Fibroblast of lung (primary cell): ENCODE data around the gene NRGN. TPM values are rescaled to one million over a fixed set of nuclear protein-coding genes. Genes with fewer than 3 reads are reported as not detected.

Experiments
- polyA plus RNA-seq, 2 donors: library from polyadenylated mRNA; depleted of rRNA in 1 of 2; stranded (reverse) in 1 of 2; unstranded in 1 of 2; fragments of >200 nt; gene quantifications; 2 replicates each; pipeline ENCODE4 v1.2.1, GENCODE V29; 2011 to 2012; ENCODE audit warnings: missing spikeins in 1 of 2
- total RNA-seq: library from RNA; depleted of rRNA; stranded (reverse); fragments of >200 nt; gene quantifications from 2 replicates; pipeline ENCODE4 v1.2.1, GENCODE V29; 2014

NRGN gene
- total and polyA plus RNA-seq, 2 donors (not counting 1 experiment from before 2014, with no cell fraction given) = 0.17 to 4.9 TPM

Other genes starting within 250 kb of the NRGN start
- gene OR8B12, start 196.3 kb upstream of the NRGN start, total RNA-seq = not detected in 2 replicates
- not detected in 2 replicates for gene OR8B12, start 196.3 kb upstream of the NRGN start, polyA plus RNA-seq
- gene OR8A1, start 169.9 kb upstream of the NRGN start, total RNA-seq = not detected in 2 replicates
- gene OR8A1, start 169.9 kb upstream of the NRGN start, polyA plus RNA-seq = not detected in 2 replicates
- not detected in 2 replicates for gene PANX3, start 128.5 kb upstream of the NRGN start, total RNA-seq
- gene PANX3, start 128.5 kb upstream of the NRGN start, polyA plus RNA-seq = not detected in 2 replicates
- 30.0 and 36.2 TPM in 2 replicates for gene TBRG1, start 117.1 kb upstream of the NRGN start, total RNA-seq
- gene TBRG1, start 117.1 kb upstream of the NRGN start, polyA plus RNA-seq = 21.6 and 31.0 TPM in 2 replicates
- 23.1 and 28.9 TPM in 2 replicates for gene SIAE, start 66.2 kb upstream of the NRGN start, total RNA-seq
- 42.3 and 67.0 TPM in 2 replicates for gene SIAE, start 66.2 kb upstream of the NRGN start, polyA plus RNA-seq
- gene SPA17, start 66.0 kb upstream of the NRGN start, total RNA-seq = 10.0 and 18.0 TPM in 2 replicates
- gene SPA17, start 66.0 kb upstream of the NRGN start, polyA plus RNA-seq = 19.1 and 27.0 TPM in 2 replicates
- not detected in 2 replicates for gene VSIG2, start 12.3 kb downstream of the NRGN start, total RNA-seq
- 0.06 TPM in 1 of 2 replicates, not detected in the other for gene VSIG2, start 12.3 kb downstream of the NRGN start, polyA plus RNA-seq
- gene ESAM, start 22.3 kb downstream of the NRGN start, total RNA-seq = under 0.01 and 0.26 TPM in 2 replicates
- 0.10 and 2.7 TPM in 2 replicates for gene ESAM, start 22.3 kb downstream of the NRGN start, polyA plus RNA-seq
- 6.2 and 6.3 TPM in 2 replicates for gene MSANTD2, start 60.5 kb downstream of the NRGN start, total RNA-seq
- 5.6 and 6.6 TPM in 2 replicates for gene MSANTD2, start 60.5 kb downstream of the NRGN start, polyA plus RNA-seq
- 11.6 and 25.4 TPM in 2 replicates for gene ROBO3, start 125.5 kb downstream of the NRGN start, total RNA-seq
- gene ROBO3, start 125.5 kb downstream of the NRGN start, polyA plus RNA-seq = 7.2 and 8.8 TPM in 2 replicates
- 0.26 and 0.66 TPM in 2 replicates for gene ROBO4, start 157.9 kb downstream of the NRGN start, total RNA-seq
- gene ROBO4, start 157.9 kb downstream of the NRGN start, polyA plus RNA-seq = 0.45 and 0.63 TPM in 2 replicates
- gene HEPN1, start 179.3 kb downstream of the NRGN start, total RNA-seq = not detected in 2 replicates
- gene HEPN1, start 179.3 kb downstream of the NRGN start, polyA plus RNA-seq = not detected in 2 replicates
- gene HEPACAM, start 196.1 kb downstream of the NRGN start, total RNA-seq = under 0.01 TPM in 1 of 2 replicates, not detected in the other
- 0.08 and 0.11 TPM in 2 replicates for gene HEPACAM, start 196.1 kb downstream of the NRGN start, polyA plus RNA-seq
- gene CCDC15, start 214.3 kb downstream of the NRGN start, total RNA-seq = 0.77 and 2.3 TPM in 2 replicates
- 1.2 and 4.0 TPM in 2 replicates for gene CCDC15, start 214.3 kb downstream of the NRGN start, polyA plus RNA-seq